ENCODE data around the gene CTDSP2.

DNA sequence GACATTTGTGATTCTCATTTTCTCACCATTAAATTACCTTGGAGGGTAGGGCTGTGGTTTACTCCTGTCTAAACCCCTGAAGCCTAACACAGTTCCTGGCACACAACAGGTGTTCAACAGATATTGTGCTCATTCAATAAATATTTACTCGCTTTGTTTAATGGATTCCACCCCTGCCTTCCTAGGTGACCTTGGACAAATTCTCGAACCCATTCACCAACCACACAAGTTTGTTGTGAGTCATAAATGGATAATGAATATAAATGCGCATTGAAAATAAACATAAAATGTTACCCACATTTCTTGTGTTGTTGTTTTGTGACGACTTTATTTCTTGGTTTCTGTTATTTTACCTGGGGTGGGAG lies 64.3 kb downstream of the CTDSP2 start:
- no peak for TF ChIP-seq EZH2 (IDR thresholded peaks at IDR 0.05)
- TF ChIP-seq, protein P1, sequence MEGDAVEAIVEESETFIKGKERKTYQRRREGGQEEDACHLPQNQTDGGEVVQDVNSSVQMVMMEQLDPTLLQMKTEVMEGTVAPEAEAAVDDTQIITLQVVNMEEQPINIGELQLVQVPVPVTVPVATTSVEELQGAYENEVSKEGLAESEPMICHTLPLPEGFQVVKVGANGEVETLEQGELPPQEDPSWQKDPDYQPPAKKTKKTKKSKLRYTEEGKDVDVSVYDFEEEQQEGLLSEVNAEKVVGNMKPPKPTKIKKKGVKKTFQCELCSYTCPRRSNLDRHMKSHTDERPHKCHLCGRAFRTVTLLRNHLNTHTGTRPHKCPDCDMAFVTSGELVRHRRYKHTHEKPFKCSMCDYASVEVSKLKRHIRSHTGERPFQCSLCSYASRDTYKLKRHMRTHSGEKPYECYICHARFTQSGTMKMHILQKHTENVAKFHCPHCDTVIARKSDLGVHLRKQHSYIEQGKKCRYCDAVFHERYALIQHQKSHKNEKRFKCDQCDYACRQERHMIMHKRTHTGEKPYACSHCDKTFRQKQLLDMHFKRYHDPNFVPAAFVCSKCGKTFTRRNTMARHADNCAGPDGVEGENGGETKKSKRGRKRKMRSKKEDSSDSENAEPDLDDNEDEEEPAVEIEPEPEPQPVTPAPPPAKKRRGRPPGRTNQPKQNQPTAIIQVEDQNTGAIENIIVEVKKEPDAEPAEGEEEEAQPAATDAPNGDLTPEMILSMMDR (IDR thresholded peaks at IDR 0.05 in 2 of 3, conservative IDR thresholded peaks at IDR 0.05 in 1 of 3; ENCODE audit: borderline replicate concordance in 1 of 3, insufficient read depth in 1 of 3, low read depth in 2 of 3, low read length in 2 of 3) = no peak
- TF ChIP-seq, protein P2, sequence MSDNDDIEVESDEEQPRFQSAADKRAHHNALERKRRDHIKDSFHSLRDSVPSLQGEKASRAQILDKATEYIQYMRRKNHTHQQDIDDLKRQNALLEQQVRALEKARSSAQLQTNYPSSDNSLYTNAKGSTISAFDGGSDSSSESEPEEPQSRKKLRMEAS (IDR thresholded peaks at IDR 0.05) = no peak
- TF ChIP-seq SRF (IDR thresholded peaks at IDR 0.05; ENCODE audit: low read depth) = no peak
- no peak for TF ChIP-seq ZFX (IDR thresholded peaks at IDR 0.05)
- TF ChIP-seq POLR2A (IDR thresholded peaks at IDR 0.05; ENCODE audit: borderline replicate concordance, extremely low read depth, insufficient read depth, insufficient read length) = no peak
- TF ChIP-seq, protein P3, sequence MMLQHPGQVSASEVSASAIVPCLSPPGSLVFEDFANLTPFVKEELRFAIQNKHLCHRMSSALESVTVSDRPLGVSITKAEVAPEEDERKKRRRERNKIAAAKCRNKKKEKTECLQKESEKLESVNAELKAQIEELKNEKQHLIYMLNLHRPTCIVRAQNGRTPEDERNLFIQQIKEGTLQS (IDR thresholded peaks at IDR 0.05) = no peak
- TF ChIP-seq YY1 (IDR thresholded peaks at IDR 0.05; ENCODE audit: extremely low read depth, insufficient replicate concordance, low read depth, low read length) = no peak
- TF ChIP-seq, protein P4, sequence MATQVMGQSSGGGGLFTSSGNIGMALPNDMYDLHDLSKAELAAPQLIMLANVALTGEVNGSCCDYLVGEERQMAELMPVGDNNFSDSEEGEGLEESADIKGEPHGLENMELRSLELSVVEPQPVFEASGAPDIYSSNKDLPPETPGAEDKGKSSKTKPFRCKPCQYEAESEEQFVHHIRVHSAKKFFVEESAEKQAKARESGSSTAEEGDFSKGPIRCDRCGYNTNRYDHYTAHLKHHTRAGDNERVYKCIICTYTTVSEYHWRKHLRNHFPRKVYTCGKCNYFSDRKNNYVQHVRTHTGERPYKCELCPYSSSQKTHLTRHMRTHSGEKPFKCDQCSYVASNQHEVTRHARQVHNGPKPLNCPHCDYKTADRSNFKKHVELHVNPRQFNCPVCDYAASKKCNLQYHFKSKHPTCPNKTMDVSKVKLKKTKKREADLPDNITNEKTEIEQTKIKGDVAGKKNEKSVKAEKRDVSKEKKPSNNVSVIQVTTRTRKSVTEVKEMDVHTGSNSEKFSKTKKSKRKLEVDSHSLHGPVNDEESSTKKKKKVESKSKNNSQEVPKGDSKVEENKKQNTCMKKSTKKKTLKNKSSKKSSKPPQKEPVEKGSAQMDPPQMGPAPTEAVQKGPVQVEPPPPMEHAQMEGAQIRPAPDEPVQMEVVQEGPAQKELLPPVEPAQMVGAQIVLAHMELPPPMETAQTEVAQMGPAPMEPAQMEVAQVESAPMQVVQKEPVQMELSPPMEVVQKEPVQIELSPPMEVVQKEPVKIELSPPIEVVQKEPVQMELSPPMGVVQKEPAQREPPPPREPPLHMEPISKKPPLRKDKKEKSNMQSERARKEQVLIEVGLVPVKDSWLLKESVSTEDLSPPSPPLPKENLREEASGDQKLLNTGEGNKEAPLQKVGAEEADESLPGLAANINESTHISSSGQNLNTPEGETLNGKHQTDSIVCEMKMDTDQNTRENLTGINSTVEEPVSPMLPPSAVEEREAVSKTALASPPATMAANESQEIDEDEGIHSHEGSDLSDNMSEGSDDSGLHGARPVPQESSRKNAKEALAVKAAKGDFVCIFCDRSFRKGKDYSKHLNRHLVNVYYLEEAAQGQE (IDR thresholded peaks at IDR 0.05; ENCODE audit: low read depth) = no peak
- no peak for TF ChIP-seq ZNF274 (IDR thresholded peaks at IDR 0.05; ENCODE audit: low read depth, low read length)
- TF ChIP-seq CEBPB (IDR thresholded peaks at IDR 0.05; ENCODE audit: low read depth) = no peak

Data from HCT116 (cell line).